Neuronal stem cell (in vitro differentiated cells): Measurements from ENCODE around the gene DLG1.
"Not testable (repeated sequence)": the region's sequence is repeated elsewhere in the genome, so short reads cannot be mapped to it uniquely, and the experiment has no call there.

Experiments used
- DNase-seq: peaks from one replicate; pipeline ENCODE4 v3.0.0-alpha.2; 2013; ENCODE audit warnings: low spot score
- H2AFZ ChIP-seq: one replicate; pipeline ENCODE4 v1.6.1; 2013; ENCODE audit warnings: mild to moderate bottlenecking, low read length, inconsistent platforms
- H2AK5ac ChIP-seq: 2 replicates; pipeline ENCODE4 v1.6.1; 2013; ENCODE audit warnings: low read depth, mild to moderate bottlenecking, inconsistent platforms, low read length, moderate library complexity, mixed read lengths
- H2BK120ac ChIP-seq: 2 replicates; pipeline ENCODE4 v1.6.1; 2013; ENCODE audit warnings: low read depth, mild to moderate bottlenecking, inconsistent platforms, low read length, moderate library complexity, mixed read lengths
- H2BK12ac ChIP-seq: one replicate; pipeline ENCODE4 v1.6.1; 2013; ENCODE audit warnings: low read length, inconsistent platforms
- H2BK15ac ChIP-seq: 2 replicates; pipeline ENCODE4 v1.6.1; 2013; ENCODE audit warnings: mild to moderate bottlenecking, low read length, inconsistent platforms, mixed read lengths
- H2BK5ac ChIP-seq: one replicate; pipeline ENCODE4 v1.6.1; 2013; ENCODE audit warnings: inconsistent platforms, mild to moderate bottlenecking, low read length, moderate library complexity
- H3K14ac ChIP-seq: one replicate; pipeline ENCODE4 v1.6.1; 2013; ENCODE audit warnings: low read length, inconsistent platforms
- H3K18ac ChIP-seq: 2 replicates; pipeline ENCODE4 v1.6.1; 2013; ENCODE audit warnings: low read length, inconsistent platforms
- H3K23ac ChIP-seq: 2 replicates; pipeline ENCODE4 v1.6.1; 2013; ENCODE audit warnings: low read depth, mild to moderate bottlenecking, mixed read lengths, low read length, inconsistent platforms; ENCODE audit not compliant: poor library complexity
- H3K27ac ChIP-seq: replicated peaks from 3 replicates; pipeline ENCODE4 v1.5.1; 2013; ENCODE audit warnings: low read length, inconsistent platforms
- H3K27me3 ChIP-seq, 3 experiments: 2 replicates each; pipeline ENCODE4 v1.6.1; 2013; ENCODE audit warnings: low read length in 3 of 3, mild to moderate bottlenecking in 2 of 3, inconsistent platforms in 1 of 3, low read depth in 1 of 3, mixed read lengths in 1 of 3, moderate library complexity in 1 of 3; ENCODE audit not compliant: control insufficient read depth in 3 of 3, insufficient read depth in 3 of 3
- H3K36me3 ChIP-seq, 2 donors: replicated peaks in 1 of 2; 2 replicates each; pipeline ENCODE4 v1.6.1; 2013; ENCODE audit warnings: low read length in 2 of 2; ENCODE audit not compliant: control insufficient read depth in 2 of 2, insufficient read depth in 2 of 2
- H3K4ac ChIP-seq: 2 replicates; pipeline ENCODE4 v1.6.1; 2013; ENCODE audit warnings: inconsistent platforms, mild to moderate bottlenecking, low read length, moderate library complexity
- H3K4me1 ChIP-seq, 2 donors: 1 replicate in 1 of 2; 2 replicates in 1 of 2; pipeline ENCODE4 v1.6.1; 2013; ENCODE audit warnings: low read length in 2 of 2, low read depth in 1 of 2; ENCODE audit not compliant: control insufficient read depth in 2 of 2, insufficient read depth in 1 of 2
- H3K4me2 ChIP-seq: one replicate; pipeline ENCODE4 v1.6.1; 2013; ENCODE audit warnings: mild to moderate bottlenecking, low read length, inconsistent platforms; ENCODE audit not compliant: insufficient read depth, poor library complexity, severe bottlenecking
- H3K4me3 ChIP-seq, 2 donors: 2 replicates each; pipeline ENCODE4 v1.5.1; 2013; ENCODE audit warnings: low read length in 2 of 2, mild to moderate bottlenecking in 2 of 2, inconsistent platforms in 1 of 2, moderate library complexity in 1 of 2
- H3K79me1 ChIP-seq: one replicate; pipeline ENCODE4 v1.6.1; 2013; ENCODE audit warnings: low read depth, mild to moderate bottlenecking, inconsistent platforms, low read length, moderate library complexity
- H3K9ac ChIP-seq: one replicate; pipeline ENCODE4 v1.6.1; 2013; ENCODE audit warnings: mild to moderate bottlenecking, low read depth, low read length, inconsistent platforms; ENCODE audit not compliant: poor library complexity
- H3K9me3 ChIP-seq, 2 donors: replicated peaks in 1 of 2; 2 replicates each; pipeline versions ENCODE3 to v1.6.1; 2013; ENCODE audit warnings: low read length in 2 of 2, mild to moderate bottlenecking in 2 of 2, inconsistent platforms in 1 of 2, low read depth in 1 of 2, mixed read lengths in 1 of 2, moderate library complexity in 1 of 2; ENCODE audit not compliant: control insufficient read depth in 2 of 2, insufficient read depth in 1 of 2
- H4K8ac ChIP-seq: one replicate; pipeline ENCODE4 v1.6.1; 2013; ENCODE audit warnings: low read depth, mild to moderate bottlenecking, inconsistent platforms, low read length, moderate library complexity
- H4K91ac ChIP-seq: one replicate; pipeline ENCODE4 v1.6.1; 2013; ENCODE audit warnings: low read length, low read depth, mild to moderate bottlenecking, inconsistent platforms; ENCODE audit not compliant: poor library complexity
- WGBS, 2 donors: extraction: QIAGEN DNeasy Blood & Tissue Kit; methylation state at CpG; one replicate each; pipeline ENCODE4 v1.1.7; 2013; ENCODE audit warnings: missing lambda C conversion rate in 2 of 2, mixed read lengths in 1 of 2; ENCODE audit not compliant: insufficient read length in 2 of 2, insufficient replicate concordance in 1 of 2; ENCODE audit errors: extremely low coverage in 2 of 2; 5-methylcytosine and 5-hydroxymethylcytosine counted together

DLG1 gene

DNA sequence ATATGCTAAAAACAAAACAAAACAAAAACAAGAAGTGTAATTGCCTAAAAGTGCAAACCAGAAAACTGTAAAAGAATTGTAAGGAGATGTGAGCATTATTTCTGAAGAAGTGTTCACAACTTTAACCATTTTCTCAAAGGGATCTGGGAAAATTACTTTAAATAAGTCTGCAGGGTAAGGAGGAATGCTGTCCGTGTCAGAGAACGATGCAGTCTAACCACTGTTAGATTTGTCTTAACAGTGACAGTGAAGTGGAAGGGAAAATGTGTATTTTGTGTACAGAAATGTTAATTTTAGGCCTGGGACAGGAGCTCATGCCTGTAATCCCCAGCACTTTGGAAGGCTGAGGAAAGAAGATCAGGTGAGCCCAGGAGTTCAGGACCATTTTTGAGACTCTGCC lies 95.7 kb downstream of the DLG1 start:
- no peak overlapping the region for H4K8ac ChIP-seq
- no peak overlapping the region for H2BK15ac ChIP-seq
- H3K4me3 ChIP-seq: no peak overlapping the region
- no peak overlapping the region for H3K4me2 ChIP-seq
- no peak overlapping the region for H3K4ac ChIP-seq
- peaks cover 0 to 6% of the 10 kb centered on the region in 2 donors for H3K4me1 ChIP-seq
- peaks cover 2% of the 10 kb centered on the region for H3K79me1 ChIP-seq
- H2BK5ac ChIP-seq: no peak overlapping the region
- H3K18ac ChIP-seq: no peak overlapping the region
- no peak overlapping the region for H2AFZ ChIP-seq
- no peak overlapping the region for H2AK5ac ChIP-seq
- no peaks in the 10 kb centered on the region for H3K9me3 ChIP-seq
- H3K27me3 ChIP-seq: no peaks in the 10 kb centered on the region
- H3K9ac ChIP-seq: no peak overlapping the region
- no peak overlapping the region for H3K27ac ChIP-seq
- no peak overlapping the region for H4K91ac ChIP-seq
- no peak overlapping the region for H3K14ac ChIP-seq
- no peak overlapping the region for H2BK12ac ChIP-seq
- WGBS, 2 donors: no CpG with 5 or more reads among the region's 2 CpGs
- DNase-seq: no peak
- no peak overlapping the region for H2BK120ac ChIP-seq
- H3K23ac ChIP-seq: no peak overlapping the region
- no peaks in the 10 kb centered on the region for H3K36me3 ChIP-seq

- no peaks in the 10 kb centered on the region for H3K27me3 ChIP-seq
- H3K4me1 ChIP-seq: peaks cover 0 to 5% of the 10 kb centered on the region in 2 donors
- H2AFZ ChIP-seq: no peak overlapping the region
- no peak overlapping the region for H3K4ac ChIP-seq
- H3K23ac ChIP-seq: no peak overlapping the region
- H3K9ac ChIP-seq: no peak overlapping the region
- H2BK120ac ChIP-seq: no peak overlapping the region
- WGBS, 2 donors: no CpG with 5 or more reads among the region's 5 CpGs
- H3K9me3 ChIP-seq: no peaks in the 10 kb centered on the region
- no peak overlapping the region for H2AK5ac ChIP-seq
- H3K4me3 ChIP-seq: no peak overlapping the region
- no peak overlapping the region for H3K4me2 ChIP-seq
- H3K79me1 ChIP-seq: peaks cover 1% of the 10 kb centered on the region
- DNase-seq: no peak
- no peaks in the 10 kb centered on the region for H3K36me3 ChIP-seq
- no peak overlapping the region for H2BK12ac ChIP-seq
- H4K91ac ChIP-seq: no peak overlapping the region
- H3K18ac ChIP-seq: no peak overlapping the region
- H3K14ac ChIP-seq: no peak overlapping the region
- no peak overlapping the region for H4K8ac ChIP-seq
- H3K27ac ChIP-seq: no peak overlapping the region
- no peak overlapping the region for H2BK5ac ChIP-seq
- no peak overlapping the region for H2BK15ac ChIP-seq
Observed at GRCh38 chr3:197201791-197202452, 96.5 kb downstream of the DLG1 start.

GRCh38 chr3:197200856-197201255 lies 97.6 kb downstream of the DLG1 start:
- H2BK5ac ChIP-seq, H3K4me1 ChIP-seq, H3K27ac ChIP-seq, H4K8ac ChIP-seq, H2BK15ac ChIP-seq, H3K23ac ChIP-seq, H2BK120ac ChIP-seq, H3K14ac ChIP-seq, H3K4ac ChIP-seq, H3K18ac ChIP-seq, H2AK5ac ChIP-seq, DNase-seq, H3K79me1 ChIP-seq, H3K4me3 ChIP-seq, H3K27me3 ChIP-seq, H4K91ac ChIP-seq, H2AFZ ChIP-seq, H3K36me3 ChIP-seq, H2BK12ac ChIP-seq, H3K9ac ChIP-seq, H3K4me2 ChIP-seq, H3K9me3 ChIP-seq: not testable (repeated sequence)
- WGBS, 2 donors: no CpG with 5 or more reads among the region's 12 CpGs

- no peak for DNase-seq
- no peak overlapping the region for H2AFZ ChIP-seq
Observed at GRCh38 chr3:197197334-197197733, 101.1 kb downstream of the DLG1 start.

More at GRCh38 chr3:197197334-197197733, 101.1 kb downstream of the DLG1 start:
- WGBS, 2 donors: no CpG with 5 or more reads among the region's 2 CpGs
- Histone ChIP-seq H3K36me3 (peaks cover 0 to 19% of the 10 kb centered on the region in 2 donors), H2BK12ac (no peak overlapping the region), H3K23ac (no peak overlapping the region), H2BK5ac (no peak overlapping the region), H4K91ac (no peak overlapping the region), H3K27ac (no peak overlapping the region), H3K18ac (no peak overlapping the region), H2BK120ac (no peak overlapping the region), H3K4me3 (no peak overlapping the region), H3K9me3 (peaks cover 0 to 3% of the 10 kb centered on the region in 2 donors), H3K14ac (no peak overlapping the region), H3K9ac (no peak overlapping the region), H3K79me1 (no peaks in the 10 kb centered on the region), H3K27me3 (no peaks in the 10 kb centered on the region), H2BK15ac (no peak overlapping the region), H3K4me1 (peaks cover 0 to 2% of the 10 kb centered on the region in 2 donors), H4K8ac (no peak overlapping the region), H3K4me2 (no peak overlapping the region), H2AK5ac (no peak overlapping the region), H3K4ac (no peak overlapping the region)
